KG1 (cell line): ENCODE results near the gene HMSD.
"Not testable (repeated sequence)": the region's sequence is repeated elsewhere in the genome, so short reads cannot be mapped to it uniquely, and the experiment has no call there.

Experiments
- DNase-seq: peaks from one replicate; lab custom pipeline; 2025; lab: John Stamatoyannopoulos, UW

HMSD gene, protein sequence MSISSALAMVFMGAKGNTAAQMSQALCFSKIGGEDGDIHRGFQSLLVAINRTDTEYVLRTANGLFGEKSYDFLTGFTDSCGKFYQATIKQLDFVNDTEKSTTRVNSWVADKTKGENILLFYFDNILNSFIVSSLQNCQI

DNA sequence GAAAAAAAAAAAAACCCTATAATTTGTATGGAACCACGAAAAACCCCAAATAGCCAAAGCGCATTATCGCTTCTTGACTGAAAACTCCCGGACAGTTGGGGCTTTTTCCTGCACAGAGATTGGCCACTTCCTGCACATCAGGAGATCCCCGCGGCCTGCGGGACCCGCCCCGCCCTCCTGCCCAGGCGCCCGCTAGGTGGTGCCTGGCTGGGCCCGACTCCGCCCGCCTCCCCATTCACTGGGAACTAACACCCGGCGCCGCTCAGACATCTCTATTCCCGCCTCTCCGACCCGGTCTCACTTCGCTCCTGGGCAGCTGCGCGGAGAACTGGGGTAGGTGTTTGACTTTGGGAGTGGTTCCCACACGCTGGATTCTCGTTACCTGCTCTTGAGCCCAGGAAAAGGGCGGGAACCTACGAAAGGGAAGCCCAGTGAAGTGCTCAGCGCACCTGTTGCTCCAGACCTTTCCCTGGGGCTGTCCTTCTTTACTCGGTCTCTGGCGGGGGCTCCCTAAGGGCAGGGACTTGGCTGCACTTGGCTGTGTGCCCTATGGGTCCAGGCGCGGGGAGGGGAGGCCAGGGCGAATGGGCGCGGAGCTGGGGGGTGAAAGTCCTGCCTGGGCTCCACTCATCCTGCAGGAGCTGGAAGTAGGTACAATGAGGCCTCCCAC is at the start of gene HMSD:
TSS of gene HMSD (plus strand) at position 234 of the 670 bp plus-strand sequence. CDS start 4,155 bp downstream, outside the sequence.
- no peak for DNase-seq

DNA sequence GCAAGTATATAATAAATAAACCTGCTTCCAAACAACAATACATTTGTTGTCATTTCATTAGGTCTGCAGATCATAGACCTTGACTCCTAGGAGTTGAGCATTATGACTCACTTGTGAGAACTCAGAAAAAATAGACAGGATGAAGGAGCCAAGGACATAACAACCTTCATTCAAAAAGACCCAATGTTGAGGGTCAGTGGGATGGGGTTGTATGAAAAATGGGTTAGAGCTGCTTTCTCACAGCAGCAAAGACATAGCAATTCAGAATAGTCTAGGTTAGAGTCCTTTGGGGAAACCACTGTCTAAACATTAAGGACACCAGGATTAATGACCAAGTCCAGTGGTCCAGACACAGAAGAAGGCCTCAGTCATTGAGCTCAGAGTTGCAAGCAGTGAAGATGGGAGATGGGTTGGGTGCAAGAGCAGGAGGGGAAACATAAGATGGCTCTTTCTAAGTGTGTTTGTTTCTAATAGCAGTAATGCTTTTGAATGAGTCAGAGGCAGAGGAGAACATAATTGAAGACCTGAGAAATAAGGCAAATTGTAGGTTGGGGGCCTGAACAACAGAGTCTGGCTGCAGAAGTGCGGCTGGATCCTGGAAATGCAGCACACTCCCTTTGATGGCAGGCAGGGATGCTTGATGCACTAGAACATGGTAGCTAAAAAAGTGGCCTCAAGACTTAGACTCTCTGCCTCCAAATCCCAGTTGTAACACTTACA is 45.1 kb upstream of the HMSD start:
- DNase-seq, result no peak

DNA sequence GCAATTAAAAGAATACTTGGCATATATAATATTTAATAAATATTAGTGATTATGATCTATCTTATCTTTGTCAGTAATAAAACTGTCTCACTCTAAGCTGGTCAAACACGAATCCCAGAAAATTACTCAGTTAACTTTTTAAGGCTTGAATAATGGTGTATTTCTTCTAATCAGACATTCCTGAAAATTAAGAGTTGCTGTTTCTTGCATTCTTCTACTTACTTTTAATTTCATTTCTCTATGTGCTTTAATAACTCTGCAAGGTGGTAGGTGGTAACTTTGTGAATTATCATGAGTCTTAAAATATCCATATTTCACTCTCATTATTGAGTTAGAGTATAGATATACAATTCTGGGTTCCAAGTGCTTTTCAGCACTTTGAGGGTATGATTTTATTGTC is 44.4 kb upstream of the HMSD start:
- no peak for DNase-seq

DNA sequence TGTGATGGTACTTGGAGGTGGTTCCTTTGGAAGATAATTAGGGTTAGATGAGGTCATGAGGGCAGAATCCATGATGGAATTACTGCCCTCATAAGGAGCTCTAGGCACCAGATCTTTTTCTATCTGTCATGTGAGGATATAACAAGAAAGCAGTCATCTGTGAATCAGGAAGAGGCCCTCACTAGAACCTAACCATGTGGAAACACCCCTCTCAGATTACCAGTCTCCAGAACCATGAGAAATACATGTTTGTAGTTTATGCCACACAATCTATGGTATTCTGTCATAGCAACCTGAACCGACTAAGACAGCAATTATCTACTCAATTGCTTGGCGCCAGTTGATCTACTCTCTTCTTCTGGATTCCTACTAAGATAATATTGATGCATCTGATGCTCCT is 43.7 kb upstream of the HMSD start:
- DNase-seq, result no peak

DNA sequence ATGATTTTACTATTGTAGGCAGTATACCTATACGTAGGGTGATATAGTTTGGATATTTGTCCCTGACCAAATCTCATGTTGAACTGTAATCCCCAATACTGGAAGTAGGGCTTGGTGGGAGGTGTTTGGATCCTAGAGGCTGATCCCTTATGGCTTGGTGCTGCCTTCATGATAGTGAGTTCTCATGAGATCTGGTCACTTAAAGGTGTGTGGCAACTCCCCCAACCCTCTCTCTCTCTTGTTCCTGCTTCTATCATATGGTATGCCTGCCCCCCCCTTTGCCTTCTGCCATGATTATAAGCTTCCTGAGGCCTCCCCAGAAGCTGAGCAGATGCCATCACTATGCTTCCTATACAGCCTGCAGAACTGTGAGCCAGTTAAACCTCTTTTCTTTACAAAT is 43.0 kb upstream of the HMSD start:
- no peak for DNase-seq

DNA sequence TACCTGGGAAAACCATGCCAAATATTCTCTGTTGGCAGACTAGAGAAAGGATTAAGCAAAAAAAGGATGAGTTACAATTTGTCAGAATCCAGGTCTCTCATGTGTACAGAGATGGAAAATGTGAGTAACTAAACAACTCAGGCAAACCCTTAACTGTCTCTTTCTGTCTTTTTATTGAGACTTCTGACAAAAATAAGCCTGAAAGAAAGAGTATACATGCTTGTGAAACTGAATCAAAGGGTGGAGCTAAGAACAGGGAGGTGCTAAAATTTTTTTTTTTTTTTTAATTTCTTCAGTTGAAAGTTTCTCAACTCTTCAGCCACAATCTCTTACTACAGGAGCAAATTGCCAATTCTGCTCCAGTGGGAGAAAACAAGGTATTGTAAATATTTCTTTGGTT is 41.4 kb upstream of the HMSD start, which contains the start of gene SERPINB10:
TSS of gene SERPINB10 (plus strand) at position 295 of the 400 bp plus-strand sequence. CDS start 7,553 bp downstream, outside the sequence.
- no peak for DNase-seq

DNA sequence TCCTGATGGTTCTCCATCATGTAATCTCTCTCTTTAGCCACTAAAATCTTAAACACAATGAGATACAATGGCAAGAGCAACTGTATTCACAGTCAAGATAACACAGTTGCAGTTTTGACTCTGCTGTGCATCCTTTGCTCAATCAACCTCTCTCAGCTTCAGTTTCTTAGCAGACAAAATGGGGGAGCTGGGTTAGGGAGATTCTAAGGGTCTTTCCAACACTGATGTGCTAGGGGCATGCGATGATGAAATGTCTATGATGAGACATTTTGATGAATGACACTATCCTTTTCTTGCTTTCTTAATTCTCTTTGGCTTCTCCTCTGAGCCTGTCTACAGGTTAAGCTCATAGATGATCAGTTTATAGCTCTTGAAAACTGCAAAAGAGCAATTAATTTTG is 40.2 kb upstream of the HMSD start:
- no peak for DNase-seq

DNA sequence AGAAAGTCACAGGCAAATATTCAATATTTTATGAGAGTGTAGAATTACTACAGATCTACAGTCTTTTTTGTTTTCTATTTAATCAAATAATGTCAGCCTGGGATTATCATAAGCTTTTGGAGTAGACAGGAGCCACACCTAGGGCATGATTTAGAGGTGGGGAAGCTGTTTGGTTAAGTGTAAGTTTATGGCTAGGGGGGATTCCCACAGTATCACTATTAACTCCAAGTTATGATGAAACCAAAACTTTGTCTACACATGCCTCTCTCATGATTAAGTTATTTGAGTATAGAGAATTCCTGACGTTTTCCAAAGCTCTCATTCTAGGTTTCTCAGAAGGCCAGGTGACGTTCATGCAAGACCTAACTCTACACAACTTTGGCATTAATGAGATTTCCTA is 39.2 kb upstream of the HMSD start:
- DNase-seq, result no peak

DNA sequence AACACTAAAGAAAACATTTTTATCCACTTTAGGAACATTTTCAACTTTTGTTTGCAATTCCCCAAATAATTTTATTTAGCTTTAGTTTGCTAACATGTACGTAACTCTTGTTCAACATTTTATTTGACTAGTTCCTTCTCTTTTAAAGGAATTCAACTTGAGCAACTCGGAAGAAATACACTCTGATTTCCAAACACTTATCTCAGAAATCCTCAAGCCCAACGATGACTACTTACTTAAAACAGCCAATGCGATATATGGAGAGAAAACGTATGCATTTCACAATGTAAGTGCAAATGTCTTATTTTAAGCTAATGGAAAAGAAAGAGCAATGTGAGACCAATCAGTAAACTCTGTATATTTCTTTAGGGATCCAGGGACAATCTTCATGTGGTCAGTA is 31.3 kb upstream of the HMSD start:
- no peak for DNase-seq

DNA sequence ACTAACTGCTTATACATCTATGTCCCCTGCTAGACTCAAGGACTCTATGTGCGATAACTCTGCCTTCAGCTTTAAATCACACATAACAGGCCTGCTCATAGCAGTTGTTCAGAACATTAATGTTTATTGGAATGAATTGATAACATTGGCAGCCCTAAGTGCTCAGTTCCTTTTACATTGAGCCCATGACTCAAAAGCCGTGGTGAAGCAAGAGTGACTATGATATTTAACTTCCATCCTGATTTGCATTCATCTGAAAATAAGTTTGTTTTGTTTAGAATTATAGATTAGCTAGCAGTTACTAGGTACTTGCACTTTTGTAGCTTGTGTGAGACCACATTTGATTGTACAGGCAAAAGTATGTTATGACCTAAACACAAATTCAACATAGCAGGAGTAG is 27.1 kb upstream of the HMSD start:
- DNase-seq, result no peak

DNA sequence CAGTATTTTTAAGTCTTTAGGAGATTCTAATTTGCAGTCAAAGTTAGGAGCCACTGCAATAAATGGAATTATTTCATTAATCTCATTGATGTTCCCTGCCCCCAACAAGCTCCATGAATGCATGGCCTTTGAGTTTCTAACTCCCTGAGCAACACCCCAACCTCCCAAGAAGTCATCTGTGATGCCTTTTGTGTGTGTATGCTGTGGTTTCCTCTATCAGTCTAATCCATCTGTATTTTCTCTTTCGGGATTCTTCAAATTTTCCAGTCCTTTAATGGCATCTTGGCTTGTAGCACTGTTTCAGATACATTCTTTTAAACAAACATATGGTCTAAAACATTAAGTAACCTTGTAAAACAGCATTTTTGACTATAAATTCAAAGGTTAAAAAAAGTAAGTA is 24.6 kb upstream of the HMSD start:
- no peak for DNase-seq

DNA sequence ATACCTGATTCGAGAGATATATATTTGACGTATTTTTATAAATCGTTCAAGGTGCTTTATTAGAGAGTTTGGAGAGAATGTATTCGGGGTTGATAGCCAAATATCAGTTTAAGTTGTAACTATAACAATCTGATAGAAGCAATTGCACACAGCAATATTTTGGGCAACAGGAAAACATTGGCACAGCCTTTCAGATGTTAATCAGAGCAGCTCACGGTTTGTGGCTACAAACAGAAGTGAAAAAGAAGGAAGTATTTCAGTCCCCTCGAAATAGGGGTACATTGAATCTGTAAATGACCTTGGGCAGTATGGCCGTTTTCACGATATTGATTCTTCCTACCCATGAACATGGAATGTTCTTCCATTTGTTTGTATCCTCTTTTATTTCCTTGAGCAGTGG is 20.8 kb upstream of the HMSD start:
- no peak for DNase-seq

DNA sequence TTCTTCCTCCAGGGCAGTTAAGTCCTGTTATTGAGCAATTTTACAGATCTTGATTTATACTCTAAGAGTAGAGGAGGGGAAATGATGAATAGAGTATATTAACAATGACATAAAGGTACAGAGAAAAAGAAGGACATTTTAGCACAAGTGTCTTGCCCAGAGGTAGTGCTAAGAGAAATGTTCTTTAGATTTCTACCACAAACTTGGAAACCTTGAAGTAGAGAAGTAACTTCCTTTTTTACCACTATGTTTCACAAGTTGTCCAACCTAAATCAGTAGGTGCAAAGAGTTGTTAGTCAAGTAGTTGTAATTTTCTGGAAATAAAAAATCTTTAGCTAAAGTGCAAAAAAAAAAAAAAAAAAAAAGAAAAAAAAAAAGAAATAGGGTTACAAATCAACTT is 19.7 kb upstream of the HMSD start:
- DNase-seq, result not testable (repeated sequence)

DNA sequence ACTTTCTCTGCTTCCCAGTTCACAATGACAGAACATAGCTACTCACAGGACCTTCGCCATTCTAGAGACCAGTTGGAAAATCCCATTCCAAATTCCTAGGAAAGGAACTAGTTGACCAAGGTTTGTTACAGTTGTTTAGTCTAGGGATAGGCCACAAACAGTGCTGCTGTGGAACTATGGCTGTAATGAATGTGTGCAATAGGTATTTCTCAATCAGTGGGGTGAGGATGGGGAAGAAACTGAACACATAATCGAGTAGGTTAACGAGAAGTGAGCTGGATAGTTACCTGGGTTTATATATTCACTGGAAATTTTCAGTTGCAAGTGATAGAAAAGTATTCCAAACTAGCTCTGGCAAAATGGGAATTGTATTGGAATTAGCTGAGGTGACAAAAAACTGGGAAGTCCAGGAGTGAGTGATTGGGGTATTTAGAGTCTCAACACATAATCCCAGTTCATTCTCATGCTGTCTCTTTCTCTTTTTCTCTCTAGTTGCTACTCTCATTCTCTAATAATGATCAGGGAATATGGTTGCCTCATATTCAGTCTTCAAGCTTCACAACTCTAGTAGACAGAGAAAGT is 18.2 kb upstream of the HMSD start:
- no peak for DNase-seq

DNA sequence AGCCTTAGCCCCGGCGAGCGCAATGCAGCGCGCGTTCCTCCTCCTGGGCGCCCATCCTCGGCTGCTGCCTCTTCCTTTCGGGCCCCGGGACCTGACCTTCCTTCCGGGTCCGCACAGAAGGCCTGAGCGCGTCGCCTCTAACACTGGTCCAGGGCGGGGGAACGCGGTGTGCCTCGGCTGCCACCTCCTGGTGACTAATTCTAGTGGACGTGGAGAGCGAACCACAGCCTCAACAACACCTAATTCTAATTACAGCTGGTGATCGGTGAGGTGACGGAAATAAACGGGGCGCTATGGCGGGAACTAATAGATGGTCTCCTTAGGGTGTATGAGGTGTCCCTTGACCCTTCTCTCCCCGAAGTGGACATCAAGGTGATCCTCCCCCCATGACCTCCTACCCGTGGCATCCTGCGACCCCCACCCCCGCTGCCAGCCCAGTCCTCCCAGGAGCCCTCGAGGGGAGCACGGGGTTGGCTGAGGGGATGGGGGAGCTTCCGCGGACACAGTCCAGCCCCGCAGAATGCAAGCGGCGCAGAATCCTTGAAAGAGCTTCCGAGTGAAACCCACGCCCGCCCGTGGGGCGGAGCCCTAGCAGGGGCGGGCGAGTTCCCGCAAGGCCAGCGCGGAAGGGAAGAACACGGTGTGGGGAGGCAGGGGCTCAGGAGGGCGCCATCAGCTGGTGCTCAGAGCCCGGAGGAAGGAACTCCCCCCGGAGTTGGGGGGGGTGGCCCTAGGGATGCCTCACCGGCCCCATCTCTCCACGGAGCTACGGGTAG is 12.8 kb upstream of the HMSD start:
- DNase-seq, result peak; percentile 22

DNA sequence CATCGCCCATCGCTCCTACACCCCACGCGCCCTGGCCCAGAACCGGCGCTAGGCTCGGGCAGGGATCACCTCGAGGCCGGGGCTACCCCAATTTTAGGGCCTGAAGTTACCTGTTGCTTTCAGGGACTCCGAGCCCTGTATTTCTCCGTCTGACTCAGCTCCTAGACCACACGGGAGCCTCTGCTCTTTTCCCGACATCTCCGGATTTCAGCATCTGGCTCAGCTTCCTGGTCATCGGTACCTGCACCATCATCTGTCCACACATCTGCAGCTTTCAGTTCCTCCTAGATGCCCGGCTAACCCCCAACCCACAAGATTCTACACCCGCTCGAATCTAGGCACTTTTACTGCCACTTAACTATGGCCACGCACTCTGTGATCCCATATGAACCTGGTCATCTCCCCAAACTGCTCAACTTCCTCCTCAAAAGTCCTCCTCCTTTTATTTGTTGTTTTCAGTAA is 12.1 kb upstream of the HMSD start:
- no peak for DNase-seq

DNA sequence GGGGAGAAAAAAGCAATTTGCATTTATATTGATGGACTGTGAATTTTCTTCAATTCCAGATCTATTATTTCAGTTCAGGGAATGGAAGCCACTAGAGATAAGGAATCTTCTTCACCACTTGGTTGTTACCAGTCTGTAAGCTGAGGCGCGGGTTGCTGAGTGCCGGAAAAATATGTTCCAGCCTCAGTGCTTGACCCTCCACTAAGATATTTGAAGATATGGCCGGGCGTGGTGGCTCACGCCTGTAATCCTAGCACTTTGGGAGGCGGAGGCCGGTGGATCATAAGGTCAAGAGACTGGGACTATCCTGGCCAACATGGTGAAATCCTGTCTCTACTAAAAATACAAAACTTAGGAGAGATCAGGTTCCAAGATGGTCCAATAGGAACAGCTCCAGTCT is 9.1 kb upstream of the HMSD start:
- DNase-seq, result no peak

DNA sequence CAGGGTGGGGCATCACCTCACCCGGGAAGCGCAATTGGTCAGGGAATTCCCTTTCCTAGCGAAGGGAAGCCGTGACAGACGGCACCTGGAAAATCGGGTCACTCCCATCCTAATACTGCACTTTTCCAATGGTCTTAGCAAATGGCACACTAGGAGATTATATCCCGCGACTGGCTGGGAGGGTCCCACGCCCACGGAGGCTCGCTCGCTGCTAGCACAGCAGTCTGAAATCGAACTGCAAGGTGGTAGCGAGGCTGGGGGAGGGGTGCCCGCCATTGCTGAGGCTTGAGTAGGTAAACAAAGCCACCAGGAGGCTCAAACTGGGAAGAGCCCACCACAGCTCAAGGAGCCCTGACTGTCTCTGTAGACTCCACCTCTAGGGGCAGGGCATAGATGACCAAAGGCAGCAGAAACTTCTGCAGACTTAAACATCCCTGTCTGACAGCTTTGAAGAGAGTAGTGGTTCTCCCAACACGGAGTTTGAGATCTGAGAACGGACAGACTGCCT is 8.5 kb upstream of the HMSD start:
- DNase-seq, result not testable (repeated sequence)

DNA sequence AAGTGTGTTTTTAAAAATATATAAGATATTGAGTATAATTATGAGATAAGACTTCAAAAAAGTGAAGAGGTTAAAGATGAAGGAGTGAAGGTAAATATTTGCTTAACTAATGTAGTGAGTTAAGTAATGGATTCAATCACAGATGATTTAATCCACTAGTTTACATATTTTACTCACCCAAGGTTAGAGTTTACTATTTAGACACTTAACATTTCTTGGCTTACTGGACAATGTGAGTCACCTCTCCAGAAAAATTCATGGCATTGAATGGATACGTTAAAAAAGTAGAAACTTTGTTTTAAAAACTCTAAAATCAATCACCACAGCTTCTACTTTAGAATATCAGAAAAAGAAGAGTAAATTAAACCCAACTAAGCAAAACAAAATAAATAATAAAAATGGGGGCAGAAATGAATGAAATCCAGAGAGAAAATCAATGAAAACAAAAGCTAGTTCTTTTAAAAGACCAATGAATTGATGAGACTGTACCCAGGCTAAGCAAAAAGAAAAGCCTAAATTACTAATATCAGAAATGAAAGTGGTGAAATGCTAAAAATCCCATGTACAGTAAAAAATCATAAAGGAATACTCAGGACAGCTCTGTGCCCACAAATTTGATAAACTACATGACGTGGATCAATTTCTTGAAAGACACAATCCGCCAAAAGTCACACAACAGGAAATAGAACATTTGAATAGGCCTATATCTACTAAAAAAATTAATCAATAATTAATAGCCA is 1.9 kb upstream of the HMSD start:
- no peak for DNase-seq

DNA sequence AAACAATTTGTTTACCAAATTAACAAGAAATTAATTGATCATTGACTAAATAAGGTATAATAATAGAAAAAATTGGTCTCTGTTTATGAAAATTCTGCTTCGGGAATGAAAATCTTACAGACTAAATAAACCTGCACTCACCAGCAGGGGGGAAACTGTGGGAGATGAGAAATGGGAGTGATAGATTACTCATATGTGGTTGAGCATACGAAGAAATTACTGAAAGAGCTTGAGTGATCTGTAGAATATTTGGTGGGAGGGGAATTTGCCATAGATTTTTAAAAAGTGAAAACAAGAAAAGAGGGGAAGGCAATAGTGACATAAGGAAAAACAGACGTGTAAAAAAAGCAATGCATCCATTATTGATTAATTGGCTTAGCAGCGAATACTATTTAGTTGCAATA is 2.2 kb downstream of the HMSD start:
- DNase-seq, result no peak

DNA sequence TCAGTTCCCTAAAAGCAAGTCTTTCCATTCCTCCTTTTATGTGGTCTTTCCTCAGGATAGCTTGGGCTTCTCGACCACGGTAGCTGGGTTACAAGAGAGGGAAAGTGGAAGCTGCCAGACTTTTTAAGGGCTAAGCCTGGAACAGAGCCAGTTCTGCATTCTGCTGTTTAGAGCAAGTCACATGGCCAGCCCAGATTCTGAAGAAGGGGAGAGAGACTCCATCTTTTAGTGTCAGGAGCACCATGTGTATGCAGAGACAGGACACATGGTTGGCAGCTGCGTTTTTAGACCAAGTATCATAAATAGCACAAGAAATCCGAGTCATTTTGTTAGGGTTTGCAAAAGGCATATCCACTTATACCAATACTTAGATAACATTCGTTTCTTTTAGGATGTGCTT is 4.7 kb downstream of the HMSD start:
- no peak for DNase-seq
